ENCODE data around the gene FETUB. TPM values are rescaled to one million over a fixed set of nuclear protein-coding genes. Genes with fewer than 3 reads are reported as not detected.

FETUB gene
- polyA plus RNA-seq, 1 donor (not counting 4 experiments of a cell fraction or from before 2014, with no cell fraction given) = 0.25 TPM

- dilution Hi-C loops (cut with MboI; ENCODE audit: extremely low pct_ligation_motif_present, low sequenced_read_pairs) = no loop called here
- Histone ChIP-seq H3K9me1 (ENCODE audit: control insufficient read depth, extremely low read depth, insufficient read depth, low read length) (no peaks in the 10 kb centered on the region), H3K4me1 (ENCODE audit: control insufficient read depth, extremely low read depth, insufficient read depth, low read length) (peaks cover 11% of the 10 kb centered on the region), H3K9ac (ENCODE audit: control insufficient read depth, extremely low read depth, insufficient read depth, low read length) (no peak overlapping the region), H3K79me2 (ENCODE audit: control insufficient read depth, insufficient read depth, low read length) (no peaks in the 10 kb centered on the region), H3K4me2 (ENCODE audit: control insufficient read depth, extremely low read depth, insufficient read depth, low read depth, low read length) (no peak overlapping the region), H3K27me3 (ENCODE audit: control insufficient read depth, extremely low read depth, insufficient read depth, low read length) (no peaks in the 10 kb centered on the region), H3K4me3 (ENCODE audit: control insufficient read depth in 2 of 3, extremely low read depth in 1 of 3, insufficient read depth in 2 of 3, low read depth in 1 of 3, low read length in 3 of 3) (no peak overlapping the region), H3K36me3 (ENCODE audit: control insufficient read depth in 2 of 2, extremely low read depth in 1 of 2, insufficient read depth in 2 of 2, low read length in 2 of 2) (no peaks in the 10 kb centered on the region), H3K27ac (ENCODE audit: control insufficient read depth, insufficient read depth, low read length) (no peak overlapping the region), H2AFZ (ENCODE audit: control insufficient read depth, low read length) (no peak overlapping the region), H4K20me1 (ENCODE audit: control insufficient read depth, extremely low read depth, insufficient read depth, low read length) (no peaks in the 10 kb centered on the region), H3K9me3 (ENCODE audit: control insufficient read depth, low read depth, low read length) (no peaks in the 10 kb centered on the region)
- TF ChIP-seq CTCF (optimal IDR thresholded peaks at IDR 0.05 in 1 of 3, IDR thresholded peaks at IDR 0.05 in 1 of 3, conservative IDR thresholded peaks at IDR 0.05 in 1 of 3; ENCODE audit: extremely low read depth in 1 of 3, insufficient read depth in 2 of 3, low read length in 3 of 3) = no peak
- no peak for TF ChIP-seq EZH2 (IDR thresholded peaks at IDR 0.05; ENCODE audit: low read length)
- FAIRE-seq (no peak), DNase-seq (ENCODE audit: low read depth, low spot score) (no peak)
These were observed 18.1 kb upstream of the FETUB start for GRCh38 chr3:186621894-186622650.

GRCh38 chr3:186622651-186623310, 17.4 kb upstream of the FETUB start:
- Histone ChIP-seq H4K20me1 (ENCODE audit: control insufficient read depth, extremely low read depth, insufficient read depth, low read length) (no peaks in the 10 kb centered on the region), H3K4me1 (ENCODE audit: control insufficient read depth, extremely low read depth, insufficient read depth, low read length) (peaks cover 5% of the 10 kb centered on the region), H3K36me3 (ENCODE audit: control insufficient read depth in 2 of 2, extremely low read depth in 1 of 2, insufficient read depth in 2 of 2, low read length in 2 of 2) (no peaks in the 10 kb centered on the region), H3K9ac (ENCODE audit: control insufficient read depth, extremely low read depth, insufficient read depth, low read length) (no peak overlapping the region), H3K27ac (ENCODE audit: control insufficient read depth, insufficient read depth, low read length) (no peak overlapping the region), H2AFZ (ENCODE audit: control insufficient read depth, low read length) (no peak overlapping the region), H3K9me3 (ENCODE audit: control insufficient read depth, low read depth, low read length) (no peaks in the 10 kb centered on the region), H3K4me2 (ENCODE audit: control insufficient read depth, extremely low read depth, insufficient read depth, low read depth, low read length) (no peak overlapping the region), H3K79me2 (ENCODE audit: control insufficient read depth, insufficient read depth, low read length) (no peaks in the 10 kb centered on the region), H3K9me1 (ENCODE audit: control insufficient read depth, extremely low read depth, insufficient read depth, low read length) (no peaks in the 10 kb centered on the region), H3K4me3 (ENCODE audit: control insufficient read depth in 2 of 3, extremely low read depth in 1 of 3, insufficient read depth in 2 of 3, low read depth in 1 of 3, low read length in 3 of 3) (no peak overlapping the region), H3K27me3 (ENCODE audit: control insufficient read depth, extremely low read depth, insufficient read depth, low read length) (no peaks in the 10 kb centered on the region)
- TF ChIP-seq CTCF (optimal IDR thresholded peaks at IDR 0.05 in 1 of 3, IDR thresholded peaks at IDR 0.05 in 1 of 3, conservative IDR thresholded peaks at IDR 0.05 in 1 of 3; ENCODE audit: extremely low read depth in 1 of 3, insufficient read depth in 2 of 3, low read length in 3 of 3) = no peak
- DNase-seq (ENCODE audit: low read depth, low spot score) = no peak
- dilution Hi-C loops (cut with MboI; ENCODE audit: extremely low pct_ligation_motif_present, low sequenced_read_pairs) = no loop called here
- FAIRE-seq = no peak

Data from keratinocyte (primary cell).